22Rv1 (cell line): Measurements from ENCODE around the gene MSI2.

ENCODE experiments used
- ZFX ChIP-seq: fragments of 450-650 bp; IDR thresholded peaks from 2 replicates; pipeline ENCODE4 v1.6.1; 2017; ENCODE audit warnings: antibody characterized with exemption, borderline replicate concordance
- TF ChIP-seq, protein P1 (sequence below): fragments of 450-650 bp; IDR thresholded peaks from 2 replicates; pipeline ENCODE4 v1.5.1; 2017; ENCODE audit warnings: mild to moderate bottlenecking

DNA sequence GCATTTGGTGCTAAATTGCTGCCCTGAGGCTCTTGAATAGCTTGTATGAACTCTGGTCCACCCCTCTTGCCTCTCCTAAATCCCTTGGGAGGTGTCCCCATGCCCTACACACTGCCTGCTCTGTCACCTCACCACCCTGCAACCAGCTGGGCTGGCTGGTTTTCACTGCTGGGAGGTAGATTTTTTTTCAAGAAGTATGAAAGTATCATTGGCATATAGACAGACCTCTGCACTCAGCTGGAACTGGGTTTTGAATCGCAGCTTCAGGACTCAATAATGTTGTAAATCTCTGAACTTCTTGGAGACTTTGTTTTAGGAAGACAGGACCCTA, 184.9 kb downstream of the MSI2 start:
- TF ChIP-seq, protein P1, sequence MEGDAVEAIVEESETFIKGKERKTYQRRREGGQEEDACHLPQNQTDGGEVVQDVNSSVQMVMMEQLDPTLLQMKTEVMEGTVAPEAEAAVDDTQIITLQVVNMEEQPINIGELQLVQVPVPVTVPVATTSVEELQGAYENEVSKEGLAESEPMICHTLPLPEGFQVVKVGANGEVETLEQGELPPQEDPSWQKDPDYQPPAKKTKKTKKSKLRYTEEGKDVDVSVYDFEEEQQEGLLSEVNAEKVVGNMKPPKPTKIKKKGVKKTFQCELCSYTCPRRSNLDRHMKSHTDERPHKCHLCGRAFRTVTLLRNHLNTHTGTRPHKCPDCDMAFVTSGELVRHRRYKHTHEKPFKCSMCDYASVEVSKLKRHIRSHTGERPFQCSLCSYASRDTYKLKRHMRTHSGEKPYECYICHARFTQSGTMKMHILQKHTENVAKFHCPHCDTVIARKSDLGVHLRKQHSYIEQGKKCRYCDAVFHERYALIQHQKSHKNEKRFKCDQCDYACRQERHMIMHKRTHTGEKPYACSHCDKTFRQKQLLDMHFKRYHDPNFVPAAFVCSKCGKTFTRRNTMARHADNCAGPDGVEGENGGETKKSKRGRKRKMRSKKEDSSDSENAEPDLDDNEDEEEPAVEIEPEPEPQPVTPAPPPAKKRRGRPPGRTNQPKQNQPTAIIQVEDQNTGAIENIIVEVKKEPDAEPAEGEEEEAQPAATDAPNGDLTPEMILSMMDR = no peak
- TF ChIP-seq ZFX = no peak
